Panc1 (cell line): ENCODE results near the gene BHLHE23. TPM values are rescaled to one million over a fixed set of nuclear protein-coding genes. Genes with fewer than 3 reads are reported as not detected.

ENCODE experiments used
- ATAC-seq: fragments of 200-7000 bp; cut with Tn5 transposase; 2 replicates; pipeline ENCODE4 v1.9.1; 2020; ENCODE audit warnings: mild to moderate bottlenecking, moderate library complexity
- BruUV-seq: library from RNA; stranded (reverse); fragments of 400-500 nt; replicated peaks from 2 replicates; lab custom pipeline; 2021; lab: Mats Ljungman, UMichigan
- CTCF ChIA-PET: fragments of 300-600 bp; sonication (Branson Sonifier 250); formaldehyde crosslinking; loops from one replicate; lab custom pipeline; 2022; ENCODE audit warnings: antibody characterized with exemption; lab: Charles Lee
- POLR2A ChIA-PET: fragments of 300-600 bp; sonication (Branson Sonifier 250); formaldehyde crosslinking; loops from one replicate; lab custom pipeline; 2022; ENCODE audit warnings: antibody characterized with exemption; lab: Charles Lee
- DNase-seq: peaks from one replicate; pipeline ENCODE4 v3.0.0-alpha.2; 2010; ENCODE audit warnings: low read depth, low spot score
- H3K27ac ChIP-seq: 2 replicates; pipeline ENCODE4 v1.5.1; 2011; ENCODE audit warnings: mild to moderate bottlenecking, low read length, inconsistent platforms
- H3K27me3 ChIP-seq: fragments of 200-500 bp; sonication (Bioruptor generic); 2 replicates; pipeline ENCODE4 v1.6.0; 2014; ENCODE audit warnings: low read length, inconsistent platforms; ENCODE audit not compliant: control insufficient read depth, insufficient read depth
- H3K36me3 ChIP-seq: fragments of 200-500 bp; sonication (Bioruptor generic); 2 replicates; pipeline ENCODE4 v1.5.1; 2014; ENCODE audit warnings: inconsistent platforms, mild to moderate bottlenecking, low read length, moderate library complexity; ENCODE audit not compliant: control insufficient read depth, insufficient read depth
- H3K4me1 ChIP-seq: 2 replicates; pipeline ENCODE4 v1.5.1; 2011; ENCODE audit warnings: inconsistent platforms, mild to moderate bottlenecking, low read length, moderate library complexity; ENCODE audit not compliant: control insufficient read depth, insufficient read depth
- H3K4me3 ChIP-seq, 2 experiments: 2 replicates each; pipeline ENCODE4 v1.5.1; 2011 to 2012; ENCODE audit warnings: low read depth in 2 of 2, low read length in 2 of 2, mild to moderate bottlenecking in 2 of 2, inconsistent platforms in 1 of 2, moderate library complexity in 1 of 2
- H3K9me3 ChIP-seq: fragments of 200-500 bp; sonication (Bioruptor generic); 2 replicates; pipeline ENCODE4 v1.5.1; 2014; ENCODE audit warnings: low read depth, mild to moderate bottlenecking, inconsistent platforms, low read length, moderate library complexity; ENCODE audit not compliant: control insufficient read depth, insufficient read depth
- CTCF ChIP-seq: fragments of 450-650 bp; IDR thresholded peaks from 2 replicates; pipeline ENCODE4 v1.5.1; 2017; ENCODE audit warnings: mild to moderate bottlenecking
- POLR2AphosphoS5 ChIP-seq: IDR thresholded peaks from 2 replicates; pipeline ENCODE4 v1.6.1; 2012; ENCODE audit warnings: mild to moderate bottlenecking, low read depth, low read length, moderate library complexity
- REST ChIP-seq, 2 experiments: IDR thresholded peaks; 2 replicates each; pipeline ENCODE4 v1.6.1; 2011 to 2012; ENCODE audit warnings: low read depth in 2 of 2, control low read depth in 1 of 2, low read length in 1 of 2, mild to moderate bottlenecking in 1 of 2, moderate library complexity in 1 of 2; ENCODE audit not compliant: insufficient read depth in 1 of 2
- SIN3A ChIP-seq: IDR thresholded peaks from 2 replicates; pipeline ENCODE4 v1.6.1; 2012; ENCODE audit warnings: low read depth, mild to moderate bottlenecking, low read length, moderate library complexity, borderline replicate concordance; ENCODE audit not compliant: insufficient read depth
- TCF7L2 ChIP-seq: IDR thresholded peaks from 2 replicates; pipeline ENCODE4 v1.6.1; 2011; ENCODE audit warnings: mild to moderate bottlenecking, low read depth, low read length, inconsistent platforms
- in situ Hi-C: cut with HindIII; loops from 2 replicates; pipeline ENCODE4 v1.10.0; 2016; ENCODE audit warnings: low sequenced_read_pairs, low pct_unique_long_range_greater_than_20kb
- intact Hi-C: fragments of 100-400 bp; cut with micrococcal nuclease; formaldehyde crosslinking; loops from one replicate; pipeline ENCODE4 v1.10.0; 2022; ENCODE audit not compliant: unreplicated experiment
- total RNA-seq: library from RNA; stranded (reverse); gene quantifications from one replicate; pipeline ENCODE4 v1.2.1, GENCODE V29; 2021; ENCODE audit not compliant: unreplicated experiment

The BHLHE23 gene
- total RNA-seq, 1 experiment from 2014 or later, result not detected

GRCh38 chr20:63017076-63017825, 10.5 kb upstream of the BHLHE23 start:
- DNase-seq (no peak), ATAC-seq (peak; percentile 24; the same call in 1 of the 2 replicates)
- intact Hi-C loops, result no loop called here
- H3K27me3 ChIP-seq, result no peaks in the 10 kb centered on the region
- no peak overlapping the region for H3K27ac ChIP-seq
- no peak for TF ChIP-seq CTCF
- TF ChIP-seq SIN3A, result no peak
- no peak for TF ChIP-seq TCF7L2
- TF ChIP-seq REST (IDR thresholded peaks at IDR 0.05; ENCODE audit: insufficient read depth in 1 of 2, low read depth in 2 of 2, low read length in 1 of 2), result no peak
- TF ChIP-seq POLR2AphosphoS5, result no peak
- POLR2A ChIA-PET, result no interaction called here
- CTCF ChIA-PET, result no interaction called here
- in situ Hi-C loops, result no loop called here
- BruUV-seq, result no TSS peak
- H3K36me3 ChIP-seq, result no peaks in the 10 kb centered on the region
- peaks cover 8% of the 10 kb centered on the region for H3K9me3 ChIP-seq
- no peak overlapping the region for H3K4me3 ChIP-seq
- H3K4me1 ChIP-seq, result no peaks in the 10 kb centered on the region

DNA sequence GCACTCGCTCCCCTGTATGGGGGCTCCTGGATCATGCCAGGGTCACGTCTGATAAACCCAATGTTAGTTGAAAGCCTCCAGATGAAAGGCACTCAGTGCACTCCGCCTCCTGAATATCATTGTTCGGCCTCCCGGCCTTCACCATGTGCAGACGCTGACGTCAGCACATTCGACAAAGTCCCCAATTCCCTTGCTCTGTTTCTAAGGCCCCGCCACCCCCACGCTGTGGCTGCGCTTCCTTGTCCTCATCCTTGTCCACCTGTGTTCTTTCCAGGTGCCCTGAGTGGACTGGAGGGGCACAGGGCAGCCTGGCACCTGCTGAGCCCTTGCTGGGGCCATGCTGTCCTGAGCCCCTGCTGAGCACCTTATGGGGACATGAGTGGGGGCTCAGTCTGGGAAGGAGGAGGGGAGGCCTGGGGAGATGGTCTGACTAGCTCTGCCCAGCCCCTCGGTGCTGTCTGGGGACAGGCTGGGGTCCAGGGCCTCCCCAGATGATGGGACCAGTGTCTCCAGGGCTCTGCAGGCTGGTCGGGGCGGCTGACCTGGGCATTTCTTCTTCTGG, 9.8 kb upstream of the BHLHE23 start:
- no peaks in the 10 kb centered on the region for H3K27me3 ChIP-seq
- H3K36me3 ChIP-seq, result no peaks in the 10 kb centered on the region
- TF ChIP-seq TCF7L2, result no peak
- TF ChIP-seq REST (IDR thresholded peaks at IDR 0.05; ENCODE audit: insufficient read depth in 1 of 2, low read depth in 2 of 2, low read length in 1 of 2), result no peak
- no peak for TF ChIP-seq POLR2AphosphoS5
- TF ChIP-seq SIN3A, result no peak
- TF ChIP-seq CTCF, result no peak
- peaks cover 8% of the 10 kb centered on the region for H3K9me3 ChIP-seq
- BruUV-seq, result no TSS peak
- H3K27ac ChIP-seq, result no peak overlapping the region
- intact Hi-C loops (no loop called here), in situ Hi-C loops (no loop called here)
- H3K4me1 ChIP-seq, result no peaks in the 10 kb centered on the region
- H3K4me3 ChIP-seq, result no peak overlapping the region
- ChIA-PET CTCF (no interaction called here), POLR2A (no interaction called here)
- ATAC-seq (no peak), DNase-seq (no peak)
